Spleen (tissue), 11 donors: ENCODE data around the gene MOK. TPM values are rescaled to one million over a fixed set of nuclear protein-coding genes. Genes with fewer than 3 reads are reported as not detected.

Experiments used
- DNase-seq: peaks from one replicate; pipeline ENCODE4 v3.0.0-alpha.2; 2020
- H3K27ac ChIP-seq, 8 donors: fragments of 200-600 bp; sonication (generic) in 7 of 8; 1 replicate in 4 of 8; 2 replicates in 4 of 8; pipeline versions ENCODE4 v1.5.0 to v1.8.0; 2016 to 2021; ENCODE audit warnings: inconsistent platforms in 4 of 8, mild to moderate bottlenecking in 4 of 8, moderate library complexity in 1 of 8
- H3K27me3 ChIP-seq, 7 donors: fragments of 200-600 bp; sonication (generic) in 6 of 7; replicated peaks in 1 of 7; 1 replicate in 4 of 7; 2 replicates in 3 of 7; pipeline versions ENCODE4 v1.5.0 to v1.8.0; 2016 to 2021; ENCODE audit warnings: inconsistent platforms in 3 of 7, mild to moderate bottlenecking in 1 of 7
- H3K36me3 ChIP-seq, 6 donors: fragments of 200-600 bp; sonication (generic) in 5 of 6; 1 replicate in 4 of 6; 2 replicates in 2 of 6; pipeline versions ENCODE4 v1.5.0 to v1.8.0; 2016 to 2021; ENCODE audit warnings: inconsistent platforms in 2 of 6
- H3K4me1 ChIP-seq, 6 donors: fragments of 200-600 bp; sonication (generic) in 5 of 6; 1 replicate in 3 of 6; 2 replicates in 3 of 6; pipeline versions ENCODE4 v1.5.0 to v1.8.0; 2016 to 2021; ENCODE audit warnings: inconsistent platforms in 3 of 6
- H3K4me3 ChIP-seq, 8 donors: fragments of 200-600 bp; sonication (generic) in 7 of 8; 1 replicate in 4 of 8; 2 replicates in 4 of 8; pipeline versions ENCODE4 v1.5.0 to v1.8.0; 2016 to 2021; ENCODE audit warnings: inconsistent platforms in 4 of 8, mild to moderate bottlenecking in 4 of 8, moderate library complexity in 2 of 8
- H3K9me3 ChIP-seq, 8 donors: fragments of 200-600 bp; sonication (generic) in 7 of 8; 1 replicate in 4 of 8; 2 replicates in 4 of 8; pipeline versions ENCODE4 v1.5.0 to v1.8.0; 2016 to 2021; ENCODE audit warnings: inconsistent platforms in 4 of 8
- POLR2A ChIP-seq, 3 donors: fragments of 450-650 bp; IDR thresholded peaks; one replicate each; pipeline ENCODE4 v1.5.1; 2017; ENCODE audit warnings: antibody characterized with exemption in 3 of 3, mild to moderate bottlenecking in 1 of 3
- POLR2AphosphoS5 ChIP-seq, 3 donors: sonication (generic); formaldehyde crosslinking; IDR thresholded peaks; one replicate each; pipeline ENCODE4 v1.5.1; 2017; ENCODE audit warnings: antibody characterized with exemption in 3 of 3
- WGBS, 5 donors: extraction: QIAGEN DNeasy Blood & Tissue Kit in 3 of 5; methylation state at CpG; one replicate each; pipeline versions ENCODE4 v1.1.5 to v1.1.7; 2013 to 2018; 5-methylcytosine and 5-hydroxymethylcytosine counted together
- intact Hi-C: fragments of 100-400 bp; cut with DNase I; formaldehyde crosslinking; loops from one replicate; pipeline ENCODE4 v1.15.0; 2023; ENCODE audit warnings: low total_unique reads
- polyA plus RNA-seq, 3 donors: library from polyadenylated mRNA; stranded (reverse); fragments of 200-250 nt; gene quantifications; one replicate each; pipeline ENCODE4 v1.2.1, GENCODE V29; 2013
- total RNA-seq, 7 donors: library from RNA; depleted of rRNA in 3 of 7; stranded (reverse); fragments of >200 nt in 3 of 7; fragmentation: NEBNext Ultra II Directional in 4 of 7; extraction: Animal tissue kit (Norgen Biotek cat#: 25700) in 4 of 7; gene quantifications; one replicate each; pipeline versions ENCODE4 v1.1.0 to v1.2.1, GENCODE V29; 2016 to 2021
- TF ChIP-seq, protein P1 (sequence below), 11 experiments: fragments of 200-600 bp in 7 of 11; fragments of 450-650 bp in 4 of 11; sonication (generic) in 4 of 11; IDR thresholded peaks in 8 of 11; conservative IDR thresholded peaks in 3 of 11; 1 replicate in 7 of 11; 2 replicates in 4 of 11; pipeline versions ENCODE4 v1.4.0 to v1.8.0; 2016 to 2021; ENCODE audit warnings: antibody characterized with exemption in 11 of 11, inconsistent platforms in 4 of 11, mild to moderate bottlenecking in 1 of 11
- donor health status: healthy with polysubstance abuse.
- donor health status: DM: no; HTN: no; CAD: no; lungs with moderate emphysema.
- donor health status: DM: no; HTN: no; CAD: no.
- donor health status: Bipolar disorder and iron deficiency.
- donor health status: healthy.
- donor health status: DM: no; HTN: no; CAD: no.
- donor health status: DM: yes; HTN: yes; CAD: no.

The MOK gene
- total and polyA plus RNA-seq, 10 donors: 4.1 to 12.2 (median 9.9) TPM

DNA sequence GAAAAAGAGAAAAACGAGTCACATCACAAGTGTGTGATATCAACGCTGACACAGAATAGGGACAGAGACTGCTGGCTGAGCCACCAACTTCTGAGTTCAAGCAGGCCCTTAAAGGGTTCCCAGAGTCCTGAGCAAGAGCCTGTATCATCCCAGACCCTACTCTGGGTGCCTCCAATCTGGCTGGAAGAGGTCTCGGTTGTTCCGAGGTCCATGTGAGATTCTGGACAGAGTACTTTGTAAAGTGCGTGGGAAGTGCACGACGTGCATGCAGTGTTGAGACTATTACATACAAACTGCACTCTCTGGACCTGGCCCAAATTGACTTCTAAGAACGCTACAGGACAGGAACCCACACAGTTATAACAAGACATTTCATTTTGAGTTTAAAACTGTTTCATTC, 40.6 kb downstream of the MOK start:
- whole genome bisulfite sequencing, 5 donors: 68 to 89% (median 83%) methylated on average over 8 of the region's 8 CpGs
- intact Hi-C loops: no loop called here
- DNase-seq: no peak
- Histone ChIP-seq H3K4me1 (no peaks in the 10 kb centered on the region), H3K9me3 (no peaks in the 10 kb centered on the region), H3K27me3 (no peaks in the 10 kb centered on the region), H3K27ac (peak overlapping the region in 4 of 8 donors; percentile 2 to 33 (median 13)), H3K36me3 (no peaks in the 10 kb centered on the region), H3K4me3 (no peak overlapping the region)
- TF ChIP-seq POLR2AphosphoS5 (IDR thresholded peaks at IDR 0.05) (no peak), POLR2A (IDR thresholded peaks at IDR 0.05) (no peak)
- TF ChIP-seq, protein P1, sequence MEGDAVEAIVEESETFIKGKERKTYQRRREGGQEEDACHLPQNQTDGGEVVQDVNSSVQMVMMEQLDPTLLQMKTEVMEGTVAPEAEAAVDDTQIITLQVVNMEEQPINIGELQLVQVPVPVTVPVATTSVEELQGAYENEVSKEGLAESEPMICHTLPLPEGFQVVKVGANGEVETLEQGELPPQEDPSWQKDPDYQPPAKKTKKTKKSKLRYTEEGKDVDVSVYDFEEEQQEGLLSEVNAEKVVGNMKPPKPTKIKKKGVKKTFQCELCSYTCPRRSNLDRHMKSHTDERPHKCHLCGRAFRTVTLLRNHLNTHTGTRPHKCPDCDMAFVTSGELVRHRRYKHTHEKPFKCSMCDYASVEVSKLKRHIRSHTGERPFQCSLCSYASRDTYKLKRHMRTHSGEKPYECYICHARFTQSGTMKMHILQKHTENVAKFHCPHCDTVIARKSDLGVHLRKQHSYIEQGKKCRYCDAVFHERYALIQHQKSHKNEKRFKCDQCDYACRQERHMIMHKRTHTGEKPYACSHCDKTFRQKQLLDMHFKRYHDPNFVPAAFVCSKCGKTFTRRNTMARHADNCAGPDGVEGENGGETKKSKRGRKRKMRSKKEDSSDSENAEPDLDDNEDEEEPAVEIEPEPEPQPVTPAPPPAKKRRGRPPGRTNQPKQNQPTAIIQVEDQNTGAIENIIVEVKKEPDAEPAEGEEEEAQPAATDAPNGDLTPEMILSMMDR (IDR thresholded peaks at IDR 0.05 in 8 of 11, conservative IDR thresholded peaks at IDR 0.05 in 3 of 11): no peak

- Histone ChIP-seq H3K27me3 (no peaks in the 10 kb centered on the region), H3K4me3 (no peak overlapping the region), H3K4me1 (no peaks in the 10 kb centered on the region), H3K36me3 (no peaks in the 10 kb centered on the region), H3K9me3 (no peaks in the 10 kb centered on the region), H3K27ac (no peak overlapping the region)
- DNase-seq: no peak
- intact Hi-C loops: no loop called here
- WGBS, 5 donors: 79 to 88% (median 84%) methylated on average over 7 of the region's 7 CpGs
- no peak for TF ChIP-seq POLR2A (IDR thresholded peaks at IDR 0.05)
- TF ChIP-seq POLR2AphosphoS5 (IDR thresholded peaks at IDR 0.05): no peak
- TF ChIP-seq, protein P1 (IDR thresholded peaks at IDR 0.05 in 8 of 11, conservative IDR thresholded peaks at IDR 0.05 in 3 of 11): no peak
Measured at GRCh38 chr14:102262929-102263462, 42.0 kb downstream of the MOK start.

DNA sequence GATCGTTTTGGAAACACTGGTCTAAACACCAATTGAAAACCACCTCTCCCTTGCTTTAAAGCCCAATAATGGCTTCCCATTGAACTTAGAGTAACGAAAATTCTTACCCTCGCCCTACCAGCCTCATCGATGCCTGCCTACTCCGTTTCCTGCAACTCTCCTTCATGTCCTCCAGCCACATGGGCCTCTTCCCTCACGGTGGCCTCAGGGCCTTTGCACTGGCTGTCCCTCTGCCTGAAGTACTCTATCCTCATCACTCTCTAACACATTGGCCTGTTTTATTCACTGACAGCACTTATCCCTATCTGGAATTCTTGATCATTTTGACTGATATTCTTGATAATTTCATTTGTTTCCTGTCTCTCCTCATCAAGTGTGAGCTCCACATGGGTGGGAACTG, 46.8 kb downstream of the MOK start:
- H3K4me3 ChIP-seq: no peak overlapping the region
- no peaks in the 10 kb centered on the region for H3K9me3 ChIP-seq
- WGBS, 5 donors: 86 to 95% (median 93%) methylated on average over 6 of the region's 6 CpGs
- H3K4me1 ChIP-seq: no peaks in the 10 kb centered on the region
- TF ChIP-seq, protein P1 (IDR thresholded peaks at IDR 0.05 in 8 of 11, conservative IDR thresholded peaks at IDR 0.05 in 3 of 11): no peak
- TF ChIP-seq POLR2AphosphoS5 (IDR thresholded peaks at IDR 0.05) (no peak), POLR2A (IDR thresholded peaks at IDR 0.05) (no peak)
- H3K27ac ChIP-seq: no peak overlapping the region
- DNase-seq: no peak
- intact Hi-C loops: no loop called here
- no peaks in the 10 kb centered on the region for H3K36me3 ChIP-seq
- no peaks in the 10 kb centered on the region for H3K27me3 ChIP-seq

DNA sequence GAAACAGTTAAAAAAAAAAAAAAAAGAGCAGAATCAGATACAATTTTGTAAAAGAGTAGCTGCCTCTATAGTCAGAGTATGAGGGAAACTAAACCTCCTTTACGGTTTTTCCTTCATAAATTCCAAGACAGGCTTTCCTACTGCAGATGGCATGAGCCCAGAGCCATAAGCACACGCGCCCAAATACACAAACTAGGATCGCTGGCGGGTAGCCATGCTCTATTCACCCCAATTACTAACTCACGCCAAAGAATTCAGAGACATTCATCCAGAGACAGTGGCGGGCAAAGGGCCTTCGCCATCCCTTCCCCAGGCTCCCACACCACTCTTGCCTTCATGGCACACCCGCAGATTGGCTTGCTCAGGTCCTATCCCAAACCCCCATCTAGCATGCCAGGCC, 48.2 kb downstream of the MOK start:
- no peak for DNase-seq
- no peak overlapping the region for H3K4me3 ChIP-seq
- H3K27ac ChIP-seq: no peak overlapping the region
- H3K27me3 ChIP-seq: no peaks in the 10 kb centered on the region
- H3K36me3 ChIP-seq: no peaks in the 10 kb centered on the region
- no peak for TF ChIP-seq POLR2AphosphoS5 (IDR thresholded peaks at IDR 0.05)
- TF ChIP-seq, protein P1 (IDR thresholded peaks at IDR 0.05 in 8 of 11, conservative IDR thresholded peaks at IDR 0.05 in 3 of 11): no peak
- TF ChIP-seq POLR2A (IDR thresholded peaks at IDR 0.05): no peak
- intact Hi-C loops: no loop called here
- no peaks in the 10 kb centered on the region for H3K4me1 ChIP-seq
- H3K9me3 ChIP-seq: no peaks in the 10 kb centered on the region
- WGBS, 5 donors: 81 to 95% (median 89%) methylated on average over 9 of the region's 9 CpGs
